Stimulated activated CD4-positive, alpha-beta T cell treated with anti-CD3 and anti-CD28 coated beads, Interleukin-1b, Interleukin-23, amount 100 ng/mL, for 48 hours (primary cell): Measurements from ENCODE around the gene NADSYN1.
A peak's percentile ranks its signal among the peaks of the same experiment; 100 is the strongest.

Source experiments
- DNase-seq: peaks from one replicate; pipeline ENCODE4 v3.0.0-alpha.2; 2020

NADSYN1 gene

DNA sequence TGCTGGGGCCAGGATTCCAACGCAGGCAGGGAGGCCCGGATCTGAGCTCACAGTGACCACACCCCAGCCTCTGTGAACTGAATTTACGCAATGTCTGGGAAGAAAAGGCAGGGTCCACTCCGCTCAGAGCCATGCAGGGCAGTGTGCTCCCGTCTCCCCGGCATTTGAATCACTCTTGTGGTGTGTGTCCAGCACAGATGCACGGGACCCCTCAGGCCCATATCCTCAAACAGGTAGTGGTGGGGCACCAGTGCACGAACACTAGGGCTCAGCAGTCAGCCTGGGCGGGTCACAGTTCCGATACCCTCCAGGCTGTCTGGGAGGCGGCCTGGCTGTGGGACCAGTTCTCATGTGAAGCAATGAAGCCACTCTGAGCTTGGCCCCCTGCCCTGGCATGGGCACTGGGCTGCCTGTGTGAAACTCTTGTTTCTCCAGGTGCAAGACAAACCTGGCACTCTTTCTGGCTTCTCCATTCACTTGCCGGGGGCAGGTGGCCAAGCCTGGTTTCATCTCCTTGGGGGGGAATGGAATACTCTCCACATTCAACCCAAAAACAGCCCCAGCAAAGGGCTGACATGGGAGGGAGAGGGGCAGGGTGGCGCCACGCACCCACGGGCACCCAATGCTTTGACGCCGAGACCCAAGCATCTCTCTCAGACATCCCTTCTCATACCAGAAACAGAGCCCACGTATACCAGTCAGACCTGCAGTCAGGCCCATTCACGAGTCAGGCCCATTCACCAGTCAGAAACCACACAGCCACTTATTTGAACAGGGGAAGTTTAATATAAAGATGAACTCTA, 19.2 kb upstream of the NADSYN1 start:
- no peak for DNase-seq

- DNase-seq: no peak
These were observed 18.4 kb upstream of the NADSYN1 start for GRCh38 chr11:71434576-71435130.

DNA sequence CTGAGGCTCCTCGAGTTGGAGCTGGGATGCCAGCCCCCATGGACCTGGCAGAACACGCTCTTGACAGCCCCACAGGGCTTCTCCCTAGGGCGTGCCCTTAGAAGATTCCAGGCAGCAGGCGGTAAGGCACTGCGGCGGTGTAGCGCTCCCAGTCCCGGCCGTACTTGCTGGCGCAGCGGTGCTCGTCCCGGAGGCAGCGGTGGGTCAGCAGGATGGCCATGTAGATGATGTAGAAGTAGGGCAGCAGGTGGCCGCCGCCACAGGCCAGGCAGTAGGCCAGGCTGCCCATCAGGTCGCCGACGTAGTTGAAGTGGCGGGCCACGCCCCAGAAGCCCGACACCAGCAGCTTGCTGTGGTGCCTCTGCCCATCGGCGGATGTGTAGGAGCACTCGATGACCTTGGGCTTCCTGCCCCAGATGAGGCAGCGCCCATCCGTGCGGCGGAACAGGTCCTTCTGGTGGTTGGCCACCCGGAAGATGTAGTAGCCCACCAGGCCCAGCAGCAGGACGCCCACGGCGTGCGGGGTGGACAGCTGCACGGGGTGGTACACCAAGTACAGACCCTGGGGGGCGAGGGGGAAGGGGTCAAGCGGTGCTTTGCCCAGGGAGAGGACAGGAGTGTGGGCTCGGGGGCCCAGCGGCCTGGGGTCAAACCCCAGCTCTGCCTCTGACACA, 17.6 kb upstream of the NADSYN1 start:
- no peak for DNase-seq

- no peak for DNase-seq
These were observed 16.1 kb upstream of the NADSYN1 start for GRCh38 chr11:71436861-71437260.

GRCh38 chr11:71437399-71437798, 15.6 kb upstream of the NADSYN1 start:
- DNase-seq: no peak

DNA sequence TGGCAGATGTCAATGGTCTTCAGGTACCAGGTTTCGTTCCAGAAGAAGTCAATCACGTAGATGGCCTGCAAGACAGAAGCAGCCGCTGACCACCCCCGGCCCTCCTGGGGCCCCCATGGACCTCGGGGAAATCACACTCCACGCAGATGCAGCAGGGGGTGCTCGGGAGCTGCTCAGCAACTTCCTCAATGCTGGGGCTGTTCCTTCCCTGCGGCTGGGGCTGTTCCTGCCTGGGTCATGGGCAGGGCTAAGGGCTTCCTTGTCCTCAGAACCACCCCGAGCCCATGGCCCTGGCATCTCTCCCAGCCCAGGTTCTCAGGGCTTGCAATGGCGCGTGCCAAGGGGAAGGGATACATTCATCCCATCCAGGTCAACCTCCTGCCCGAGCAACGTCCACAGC, 15.1 kb upstream of the NADSYN1 start:
- DNase-seq: no peak

DNA sequence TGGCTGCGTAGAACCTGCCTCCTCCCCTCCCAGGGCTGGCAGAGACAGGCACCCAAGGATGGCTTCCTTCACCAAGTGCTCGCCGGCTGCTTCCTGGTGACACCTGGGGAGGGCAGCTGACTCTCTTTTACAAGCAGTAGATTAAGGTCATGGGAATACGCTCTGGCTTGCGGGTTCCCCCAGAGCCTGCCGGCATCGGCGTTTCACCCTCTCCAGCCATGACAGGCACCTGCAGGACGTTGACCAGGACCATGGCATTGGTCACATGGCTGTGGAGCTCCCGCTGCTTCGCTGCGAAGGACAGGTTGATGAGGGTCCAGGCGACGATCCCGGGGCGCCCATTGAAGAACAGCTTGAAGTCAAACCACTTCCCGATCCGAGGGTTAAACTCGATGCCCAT, 14.4 kb upstream of the NADSYN1 start:
- no peak for DNase-seq

- no peak for DNase-seq
These were observed 12.8 kb upstream of the NADSYN1 start for GRCh38 chr11:71440021-71440755.

- no peak for DNase-seq
These were observed 11.8 kb upstream of the NADSYN1 start for GRCh38 chr11:71441251-71441650.

GRCh38 chr11:71442123-71442522, 10.9 kb upstream of the NADSYN1 start:
- DNase-seq: no peak

DNA sequence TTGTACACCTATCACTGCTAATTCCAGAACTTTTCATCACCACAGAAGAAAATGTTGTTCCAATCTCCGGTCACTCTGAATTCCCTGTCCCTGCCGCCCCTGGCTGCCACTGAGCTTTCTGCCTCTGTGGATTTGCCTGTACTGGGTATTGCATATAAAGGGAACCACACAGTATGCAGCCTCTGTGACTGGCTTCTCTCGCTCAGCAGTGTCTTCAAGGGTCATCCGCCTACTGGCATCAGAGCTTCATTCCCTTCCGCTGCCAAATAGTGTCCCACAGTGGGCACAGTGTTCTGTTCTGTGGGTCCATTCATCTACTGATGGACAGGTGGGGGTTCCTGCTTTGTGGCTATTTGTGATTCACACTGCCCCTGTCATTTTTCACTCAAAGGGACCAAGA, 10.1 kb upstream of the NADSYN1 start:
- no peak for DNase-seq

DNA sequence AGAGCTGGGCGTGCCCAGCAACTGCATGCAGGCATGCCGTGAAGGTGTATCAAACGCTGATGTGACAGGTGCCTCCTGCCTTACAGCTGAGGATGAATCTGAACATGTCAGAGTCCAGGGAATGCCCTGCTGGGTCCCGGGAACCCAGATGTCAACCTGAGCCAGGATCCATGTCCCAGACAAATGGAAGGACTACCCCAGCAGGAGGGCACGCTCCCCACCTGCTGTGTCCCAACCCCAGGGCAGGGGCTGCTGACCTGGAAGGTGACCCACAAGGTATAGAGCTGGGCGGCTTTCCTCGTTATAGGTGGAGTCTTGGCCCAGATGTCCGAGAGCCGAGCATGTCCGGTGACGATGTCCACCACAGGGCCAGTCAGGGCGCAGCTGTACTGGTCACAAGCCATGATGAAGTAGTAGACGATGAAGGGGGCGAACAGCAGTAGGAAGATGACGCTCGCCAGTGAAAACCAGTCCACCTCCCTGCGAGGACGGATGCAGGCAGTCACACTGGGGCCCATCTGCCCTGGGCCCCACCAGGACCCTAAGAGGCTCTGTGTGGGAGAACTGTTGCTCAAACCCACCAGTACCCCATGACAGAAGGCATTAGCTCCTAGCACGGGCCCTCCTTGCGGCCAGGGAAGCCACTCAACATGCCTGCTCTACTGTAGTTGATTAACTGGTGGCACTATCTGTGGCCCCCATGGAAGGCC, 9.1 kb upstream of the NADSYN1 start:
- no peak for DNase-seq

GRCh38 chr11:71444811-71445210, 8.2 kb upstream of the NADSYN1 start:
- no peak for DNase-seq

DNA sequence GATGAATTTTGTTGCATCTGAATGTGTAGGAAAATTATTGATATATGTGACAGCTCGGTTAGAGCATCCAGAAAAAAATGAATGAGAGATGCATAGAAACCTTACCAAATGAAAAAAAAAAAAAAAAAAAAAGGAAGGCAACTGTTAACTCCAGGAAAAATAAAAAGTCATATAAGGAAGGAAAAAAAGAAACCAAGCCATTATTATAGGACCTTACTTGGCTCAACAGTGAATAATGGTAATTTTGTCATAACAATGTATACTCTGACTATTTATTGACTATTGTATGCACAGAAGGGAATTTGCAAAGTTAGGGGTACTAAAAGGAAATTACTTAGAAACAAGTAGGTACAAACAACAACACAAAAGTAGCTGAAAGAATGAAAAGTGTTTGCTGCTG, 6.9 kb upstream of the NADSYN1 start:
- no peak for DNase-seq

- no peak for DNase-seq
These were observed 5.9 kb upstream of the NADSYN1 start for GRCh38 chr11:71446942-71447688.

DNA sequence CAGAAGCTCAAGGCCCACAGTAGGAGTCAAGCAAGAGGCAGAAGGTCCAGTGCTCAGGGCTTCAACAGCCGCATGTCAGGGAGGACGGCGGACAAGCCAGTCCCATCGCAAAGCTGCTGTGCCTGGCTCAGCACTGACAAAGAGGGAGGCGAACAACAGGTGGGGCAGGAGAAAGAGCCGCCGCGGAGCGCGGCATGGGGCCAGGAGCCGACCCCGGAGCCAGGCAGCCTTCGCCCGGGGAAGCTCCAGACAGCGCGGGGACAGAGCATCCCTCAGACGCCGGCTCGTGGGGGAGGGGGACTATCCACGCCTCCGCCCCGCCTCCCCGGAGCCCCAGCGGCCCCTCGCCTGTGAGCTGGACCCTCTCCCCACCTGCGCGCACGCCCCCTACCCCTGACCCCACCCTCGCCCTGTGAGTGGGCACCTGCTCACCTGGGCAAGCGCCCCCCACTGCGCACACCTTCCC, 5.2 kb upstream of the NADSYN1 start:
- DNase-seq: peak; percentile 23

GRCh38 chr11:71448257-71449171, 4.5 kb upstream of the NADSYN1 start, which contains the start of gene DHCR7:
DHCR7 (minus strand) TSS chr11:71448393; CDS start chr11:71444952, 3,441 bp downstream.
- peak; percentile 95 for DNase-seq

DNA sequence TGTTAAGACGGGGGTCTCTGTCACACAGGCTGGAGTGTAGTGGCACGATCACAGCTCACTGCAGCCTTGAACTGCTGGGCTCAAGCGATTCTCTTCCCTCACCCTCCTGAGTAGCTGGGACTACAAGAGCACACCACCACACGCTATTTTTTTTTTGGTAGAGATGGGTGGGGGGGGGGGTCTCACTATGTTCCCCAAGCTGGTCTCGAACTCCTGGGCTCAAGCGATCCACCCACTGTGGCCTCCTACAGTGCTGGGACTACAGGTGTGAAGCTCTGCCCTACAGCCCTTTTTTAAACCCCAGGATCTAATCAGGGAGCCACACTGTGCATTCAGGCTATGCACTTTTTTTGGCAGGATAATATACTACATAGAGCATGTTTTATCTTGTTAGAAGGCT, 3.4 kb upstream of the NADSYN1 start:
- DNase-seq: no peak

- DNase-seq: no peak
These were observed 2.5 kb upstream of the NADSYN1 start for GRCh38 chr11:71450507-71450906.

DNA sequence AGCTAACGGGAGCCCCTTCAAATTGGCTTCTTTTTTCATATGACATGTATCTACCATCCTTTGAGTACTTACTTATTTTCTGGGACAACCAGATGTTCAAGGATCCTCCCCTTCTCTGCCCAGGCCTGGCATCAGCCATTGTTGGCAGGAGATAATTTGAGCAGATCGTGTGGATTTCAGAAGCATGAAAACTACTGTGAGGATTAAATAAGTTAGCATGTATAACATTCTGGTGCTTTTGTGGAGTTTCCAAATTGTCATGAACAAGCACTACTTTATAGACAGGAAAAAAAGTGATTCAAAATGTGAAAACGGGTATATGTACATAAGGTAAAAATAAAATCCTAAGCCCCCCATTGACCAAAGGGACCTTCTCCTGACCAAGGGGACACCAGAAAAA, 2.1 kb upstream of the NADSYN1 start:
- DNase-seq: no peak
